ENCODE results near the gene HES2. TPM values are rescaled to one million over a fixed set of nuclear protein-coding genes. Genes with fewer than 3 reads are reported as not detected.

HES2 gene
- total RNA-seq: under 1 TPM in 1 of 2 donors, not detected in 1; 0.14 TPM
- long read RNA-seq, donor 1: 0 reads
- long read RNA-seq, donor 2: 0 reads

GRCh38 chr1:6419804-6420453 lies at the start of gene HES2:
Gene HES2 (minus strand): TSS chr1:6419919. CDS start chr1:6419820, 99 bp downstream.
- intact Hi-C loops (cut with DNase I): no loop called here
- no peak for DNase-seq (ENCODE audit: low spot score)

GRCh38 chr1:6468729-6469461 lies 49.2 kb upstream of the HES2 start:
- DNase-seq (ENCODE audit: low spot score): no peak
- intact Hi-C loops (cut with DNase I): no loop called here

- DNase-seq (ENCODE audit: low spot score): no peak
- intact Hi-C loops (cut with DNase I): no loop called here
Measured at GRCh38 chr1:6467744-6468688, 48.3 kb upstream of the HES2 start.

GRCh38 chr1:6467224-6467623 lies 47.5 kb upstream of the HES2 start:
- no peak for DNase-seq (ENCODE audit: low spot score)
- intact Hi-C loops (cut with DNase I): no loop called here

- intact Hi-C loops (cut with DNase I): no loop called here
- DNase-seq (ENCODE audit: low spot score): no peak
Measured at GRCh38 chr1:6466751-6467150, 47.0 kb upstream of the HES2 start.

- DNase-seq (ENCODE audit: low spot score): no peak
- intact Hi-C loops (cut with DNase I): no loop called here
Measured at GRCh38 chr1:6466023-6466422, 46.3 kb upstream of the HES2 start, which contains the start of gene TNFRSF25. Gene TNFRSF25 (minus strand): TSS chr1:6466173. CDS start chr1:6466107, 66 bp downstream.

GRCh38 chr1:6465461-6466005 lies 45.8 kb upstream of the HES2 start:
- intact Hi-C loops (cut with DNase I): no loop called here
- no peak for DNase-seq (ENCODE audit: low spot score)

- DNase-seq (ENCODE audit: low spot score): no peak
Measured at GRCh38 chr1:6464915-6465314, 45.2 kb upstream of the HES2 start.

GRCh38 chr1:6464514-6464836 lies 44.8 kb upstream of the HES2 start:
- intact Hi-C loops (cut with DNase I): no loop called here
- no peak for DNase-seq (ENCODE audit: low spot score)

More at GRCh38 chr1:6464915-6465314, 45.2 kb upstream of the HES2 start:
- intact Hi-C loops (cut with DNase I): no loop called here

GRCh38 chr1:6463120-6463412 lies 43.3 kb upstream of the HES2 start:
- intact Hi-C loops (cut with DNase I): no loop called here
- DNase-seq (ENCODE audit: low spot score): no peak

GRCh38 chr1:6462412-6463119 lies 42.8 kb upstream of the HES2 start:
- no peak for DNase-seq (ENCODE audit: low spot score)
- intact Hi-C loops (cut with DNase I): no loop called here

- DNase-seq (ENCODE audit: low spot score): no peak
- intact Hi-C loops (cut with DNase I): no loop called here
Measured at GRCh38 chr1:6461538-6462411, 42.1 kb upstream of the HES2 start.

- intact Hi-C loops (cut with DNase I): no loop called here
- no peak for DNase-seq (ENCODE audit: low spot score)
Measured at GRCh38 chr1:6461051-6461530, 41.4 kb upstream of the HES2 start.

- DNase-seq (ENCODE audit: low spot score): no peak
- intact Hi-C loops (cut with DNase I): no loop called here
Measured at GRCh38 chr1:6460301-6461050, 40.8 kb upstream of the HES2 start.

- intact Hi-C loops (cut with DNase I): no loop called here
- no peak for DNase-seq (ENCODE audit: low spot score)
Measured at GRCh38 chr1:6459850-6460265, 40.1 kb upstream of the HES2 start.

- DNase-seq (ENCODE audit: low spot score): no peak
- intact Hi-C loops (cut with DNase I): no loop called here
Measured at GRCh38 chr1:6456800-6457466, 37.2 kb upstream of the HES2 start.
